ENCODE data around the gene C19orf47. TPM values are rescaled to one million over a fixed set of nuclear protein-coding genes. Genes with fewer than 3 reads are reported as not detected.
"Not testable (repeated sequence)": the region's sequence is repeated elsewhere in the genome, so short reads cannot be mapped to it uniquely, and the experiment has no call there.

Gene C19orf47
- polyA plus RNA-seq, 3 donors = 8.4 to 9.4 (median 9.4) TPM

GRCh38 chr19:40355975-40356680 is 7.9 kb upstream of the C19orf47 start:
- no peak for DNase-seq (ENCODE audit: low read depth in 3 of 3, low spot score in 2 of 3)

- DNase-seq (ENCODE audit: low read depth in 3 of 3, low spot score in 2 of 3) = peak in 1 of 3 donors; percentile 21
These were observed 837 bp upstream of the C19orf47 start for GRCh38 chr19:40348961-40349507.

- DNase-seq (ENCODE audit: low read depth in 3 of 3, low spot score in 2 of 3) = no peak
These were observed 3.8 kb downstream of the C19orf47 start for GRCh38 chr19:40344422-40344821.

GRCh38 chr19:40342644-40343311 is 5.4 kb downstream of the C19orf47 start:
- no peak for DNase-seq (ENCODE audit: low read depth in 3 of 3, low spot score in 2 of 3)

GRCh38 chr19:40341601-40342482 is 6.4 kb downstream of the C19orf47 start:
- DNase-seq (ENCODE audit: low read depth in 3 of 3, low spot score in 2 of 3) = no peak

GRCh38 chr19:40339018-40339728 is 9.0 kb downstream of the C19orf47 start:
- DNase-seq (ENCODE audit: low read depth in 3 of 3, low spot score in 2 of 3) = no peak

GRCh38 chr19:40337594-40337993 is 10.6 kb downstream of the C19orf47 start:
- no peak for DNase-seq (ENCODE audit: low read depth in 3 of 3, low spot score in 2 of 3)

GRCh38 chr19:40337107-40337506 is 11.1 kb downstream of the C19orf47 start:
- DNase-seq (ENCODE audit: low read depth in 3 of 3, low spot score in 2 of 3) = no peak

- DNase-seq (ENCODE audit: low read depth in 3 of 3, low spot score in 2 of 3) = no peak
These were observed 11.6 kb downstream of the C19orf47 start for GRCh38 chr19:40336601-40336900.

- no peak for DNase-seq (ENCODE audit: low read depth in 3 of 3, low spot score in 2 of 3)
These were observed 12.2 kb downstream of the C19orf47 start for GRCh38 chr19:40335855-40336600.

GRCh38 chr19:40335101-40335500 is 13.1 kb downstream of the C19orf47 start:
- no peak for DNase-seq (ENCODE audit: low read depth in 3 of 3, low spot score in 2 of 3)

GRCh38 chr19:40333083-40333482 is 15.1 kb downstream of the C19orf47 start:
- DNase-seq (ENCODE audit: low read depth in 3 of 3, low spot score in 2 of 3) = not testable (repeated sequence)

- DNase-seq (ENCODE audit: low read depth in 3 of 3, low spot score in 2 of 3) = no peak
These were observed 15.5 kb downstream of the C19orf47 start for GRCh38 chr19:40332669-40333068.

- no peak for DNase-seq (ENCODE audit: low read depth in 3 of 3, low spot score in 2 of 3)
These were observed 17.1 kb downstream of the C19orf47 start for GRCh38 chr19:40331052-40331451.

- DNase-seq (ENCODE audit: low read depth in 3 of 3, low spot score in 2 of 3) = no peak
These were observed 22.0 kb downstream of the C19orf47 start for GRCh38 chr19:40326201-40326600.

- DNase-seq (ENCODE audit: low read depth in 3 of 3, low spot score in 2 of 3) = no peak
These were observed 24.5 kb downstream of the C19orf47 start for GRCh38 chr19:40323705-40324104.

GRCh38 chr19:40322951-40323615 is 25.1 kb downstream of the C19orf47 start:
- no peak for DNase-seq (ENCODE audit: low read depth in 3 of 3, low spot score in 2 of 3)

GRCh38 chr19:40322271-40322610 is 26.0 kb downstream of the C19orf47 start:
- DNase-seq (ENCODE audit: low read depth in 3 of 3, low spot score in 2 of 3) = no peak

- no peak for DNase-seq (ENCODE audit: low read depth in 3 of 3, low spot score in 2 of 3)
These were observed 26.5 kb downstream of the C19orf47 start for GRCh38 chr19:40321566-40322270.

All from right renal cortex interstitium (tissue), 3 donors.